ENCODE measurements around the gene ERBB2. TPM values are rescaled to one million over a fixed set of nuclear protein-coding genes. Genes with fewer than 3 reads are reported as not detected.

ERBB2 gene
- polyA plus RNA-seq, 3 donors = 0.17 to 0.73 TPM; not detected in 1

- intact Hi-C loops (cut with micrococcal nuclease) = loop anchor here in 1 of 2 donors (10.0 kb wide), 1 partner anchor 212 kb away; no protein-coding TSS in a partner anchor
- H3K36me3 Mint-ChIP-seq = no peaks in the 10 kb centered on the region
- H3K4me3 ChIP-seq (replicated peaks in 1 of 3; ENCODE audit: low read depth in 2 of 3, low read length in 3 of 3) = no peak overlapping the region
- no peaks in the 10 kb centered on the region for H4K20me1 ChIP-seq (ENCODE audit: insufficient read depth, low read length)
- H2AFZ ChIP-seq (ENCODE audit: insufficient read depth, low read depth, low read length, poor library complexity, severe bottlenecking) = peak overlapping the region; percentile 91
- no peaks in the 10 kb centered on the region for H3K9me3 ChIP-seq (replicated peaks in 1 of 2; ENCODE audit: control insufficient read depth in 1 of 2, insufficient read depth in 1 of 2, low read length in 2 of 2)
- no peaks in the 10 kb centered on the region for H3K36me3 ChIP-seq (replicated peaks in 1 of 2; ENCODE audit: control insufficient read depth in 1 of 2, insufficient read depth in 2 of 2, low read length in 2 of 2)
- H3K4me3 Mint-ChIP-seq = peak overlapping the region in 1 of 2 donors; percentile 31
- H3K4me2 ChIP-seq (replicated peaks; ENCODE audit: extremely low read depth, low read length, poor library complexity, severe bottlenecking) = no peak overlapping the region
- peaks cover 12 to 22% (median 21%) of the 10 kb centered on the region in 3 donors for H3K27me3 Mint-ChIP-seq (ENCODE audit: low read depth in 3 of 3)
- peaks cover 38 to 41% of the 10 kb centered on the region in 2 donors for H3K4me1 ChIP-seq (ENCODE audit: control insufficient read depth in 1 of 2, insufficient read depth in 2 of 2, low read length in 2 of 2)
- no peak overlapping the region for H3K27ac ChIP-seq (ENCODE audit: low read depth in 1 of 2, low read length in 2 of 2)
- DNase-seq = no peak
- peaks cover 0 to 2% of the 10 kb centered on the region in 2 donors for H3K27me3 ChIP-seq (ENCODE audit: control insufficient read depth in 2 of 2, insufficient read depth in 2 of 2, low read length in 2 of 2)
- H3K9ac ChIP-seq (ENCODE audit: insufficient read depth, low read length, poor library complexity, severe bottlenecking) = no peak overlapping the region
- no peak for TF ChIP-seq CTCF (IDR thresholded peaks at IDR 0.05)
- H3K4me1 Mint-ChIP-seq = peaks cover 43% of the 10 kb centered on the region
- peaks cover 0 to 5% (median 0%) of the 10 kb centered on the region in 7 donors for H3K9me3 Mint-ChIP-seq
- no CpG with 5 or more reads among the region's 7 CpGs for WGBS (ENCODE audit: insufficient coverage)
- peak overlapping the region in 3 of 7 donors; percentile 61 to 90 (median 65) for H3K27ac Mint-ChIP-seq
- H3K79me2 ChIP-seq (ENCODE audit: insufficient read depth, low read length) = no peaks in the 10 kb centered on the region
Observed at GRCh38 chr17:39756380-39757079, 56.7 kb downstream of the ERBB2 start.

- H3K4me3 ChIP-seq (replicated peaks in 1 of 3; ENCODE audit: low read depth in 2 of 3, low read length in 3 of 3) = no peak overlapping the region
- DNase-seq = no peak
- H4K20me1 ChIP-seq (ENCODE audit: insufficient read depth, low read length) = no peaks in the 10 kb centered on the region
- Mint-ChIP-seq H3K4me3 (no peak overlapping the region), H3K27me3 (ENCODE audit: low read depth in 3 of 3) (peaks cover 14 to 20% (median 16%) of the 10 kb centered on the region in 3 donors), H3K27ac (peak overlapping the region in 1 of 7 donors; percentile 49), H3K4me1 (peaks cover 43% of the 10 kb centered on the region), H3K9me3 (peaks cover 0 to 5% (median 0%) of the 10 kb centered on the region in 7 donors), H3K36me3 (no peaks in the 10 kb centered on the region)
- H3K4me1 ChIP-seq (ENCODE audit: control insufficient read depth in 1 of 2, insufficient read depth in 2 of 2, low read length in 2 of 2) = peaks cover 38 to 41% of the 10 kb centered on the region in 2 donors
- intact Hi-C loops (cut with micrococcal nuclease) = loop anchor here in 1 of 2 donors (10.0 kb wide), 1 partner anchor 212 kb away; no protein-coding TSS in a partner anchor
- no peak overlapping the region for H3K27ac ChIP-seq (ENCODE audit: low read depth in 1 of 2, low read length in 2 of 2)
- peak overlapping the region; percentile 91 for H2AFZ ChIP-seq (ENCODE audit: insufficient read depth, low read depth, low read length, poor library complexity, severe bottlenecking)
- WGBS (ENCODE audit: insufficient coverage) = no CpG with 5 or more reads among the region's 4 CpGs
- peaks cover 0 to 2% of the 10 kb centered on the region in 2 donors for H3K27me3 ChIP-seq (ENCODE audit: control insufficient read depth in 2 of 2, insufficient read depth in 2 of 2, low read length in 2 of 2)
- H3K9me3 ChIP-seq (replicated peaks in 1 of 2; ENCODE audit: control insufficient read depth in 1 of 2, insufficient read depth in 1 of 2, low read length in 2 of 2) = no peaks in the 10 kb centered on the region
- TF ChIP-seq CTCF (IDR thresholded peaks at IDR 0.05) = no peak
- H3K79me2 ChIP-seq (ENCODE audit: insufficient read depth, low read length) = no peaks in the 10 kb centered on the region
- H3K36me3 ChIP-seq (replicated peaks in 1 of 2; ENCODE audit: control insufficient read depth in 1 of 2, insufficient read depth in 2 of 2, low read length in 2 of 2) = no peaks in the 10 kb centered on the region
- no peak overlapping the region for H3K9ac ChIP-seq (ENCODE audit: insufficient read depth, low read length, poor library complexity, severe bottlenecking)
- H3K4me2 ChIP-seq (replicated peaks; ENCODE audit: extremely low read depth, low read length, poor library complexity, severe bottlenecking) = no peak overlapping the region
Observed at GRCh38 chr17:39757176-39757662, 57.4 kb downstream of the ERBB2 start.

Measured in CD14-positive monocyte (primary cell).